Glutamatergic neuron (in vitro differentiated cells): ENCODE data around the gene RAPGEF2. TPM values are rescaled to one million over a fixed set of nuclear protein-coding genes. Genes with fewer than 3 reads are reported as not detected.
"Not testable (repeated sequence)": the region's sequence is repeated elsewhere in the genome, so short reads cannot be mapped to it uniquely, and the experiment has no call there.

Source experiments
- DNase-seq: peaks from one replicate; pipeline ENCODE4 v3.0.0; 2022
- H3K27ac Mint-ChIP-seq: one replicate; pipeline ENCODE4 v1.8.0; 2020; ENCODE audit warnings: mild to moderate bottlenecking, mixed read lengths, inconsistent platforms; ENCODE audit not compliant: unreplicated experiment
- H3K27me3 Mint-ChIP-seq: one replicate; pipeline ENCODE4 v1.8.0; 2020; ENCODE audit warnings: mild to moderate bottlenecking, moderate library complexity, mixed read lengths, inconsistent platforms; ENCODE audit not compliant: unreplicated experiment
- H3K36me3 Mint-ChIP-seq: one replicate; pipeline ENCODE4 v1.8.0; 2020; ENCODE audit warnings: mild to moderate bottlenecking, mixed read lengths, inconsistent platforms; ENCODE audit not compliant: unreplicated experiment
- H3K4me1 Mint-ChIP-seq: one replicate; pipeline ENCODE4 v1.8.0; 2020; ENCODE audit warnings: mild to moderate bottlenecking, low read depth, mixed read lengths, inconsistent platforms; ENCODE audit not compliant: unreplicated experiment
- H3K4me3 Mint-ChIP-seq: one replicate; pipeline ENCODE4 v1.8.0; 2020; ENCODE audit warnings: mild to moderate bottlenecking, mixed read lengths, inconsistent platforms; ENCODE audit not compliant: unreplicated experiment
- H3K9me3 Mint-ChIP-seq: one replicate; pipeline ENCODE4 v1.8.0; 2020; ENCODE audit warnings: mild to moderate bottlenecking, moderate library complexity, mixed read lengths, inconsistent platforms; ENCODE audit not compliant: unreplicated experiment
- total RNA-seq: library from RNA; stranded (reverse); fragmentation: NEBNext Ultra II Directional; extraction: Animal tissue kit (Norgen Biotek cat#: 25700); gene quantifications from one replicate; pipeline ENCODE4 v1.2.1, GENCODE V29; 2021; ENCODE audit not compliant: unreplicated experiment
- TF ChIP-seq, protein P1 (sequence below): fragments of 200-600 bp; sonication (generic); IDR thresholded peaks from one replicate; pipeline ENCODE4 v1.5.0; 2021; ENCODE audit not compliant: partially characterized antibody, unreplicated experiment

The RAPGEF2 gene
- total RNA-seq, 1 donor from 2014 or later = 58.4 TPM

- Mint-ChIP-seq H3K27ac (no peak overlapping the region), H3K36me3 (no peaks in the 10 kb centered on the region), H3K9me3 (no peaks in the 10 kb centered on the region), H3K4me3 (no peak overlapping the region), H3K4me1 (no peaks in the 10 kb centered on the region), H3K27me3 (no peaks in the 10 kb centered on the region)
- TF ChIP-seq, protein P1, sequence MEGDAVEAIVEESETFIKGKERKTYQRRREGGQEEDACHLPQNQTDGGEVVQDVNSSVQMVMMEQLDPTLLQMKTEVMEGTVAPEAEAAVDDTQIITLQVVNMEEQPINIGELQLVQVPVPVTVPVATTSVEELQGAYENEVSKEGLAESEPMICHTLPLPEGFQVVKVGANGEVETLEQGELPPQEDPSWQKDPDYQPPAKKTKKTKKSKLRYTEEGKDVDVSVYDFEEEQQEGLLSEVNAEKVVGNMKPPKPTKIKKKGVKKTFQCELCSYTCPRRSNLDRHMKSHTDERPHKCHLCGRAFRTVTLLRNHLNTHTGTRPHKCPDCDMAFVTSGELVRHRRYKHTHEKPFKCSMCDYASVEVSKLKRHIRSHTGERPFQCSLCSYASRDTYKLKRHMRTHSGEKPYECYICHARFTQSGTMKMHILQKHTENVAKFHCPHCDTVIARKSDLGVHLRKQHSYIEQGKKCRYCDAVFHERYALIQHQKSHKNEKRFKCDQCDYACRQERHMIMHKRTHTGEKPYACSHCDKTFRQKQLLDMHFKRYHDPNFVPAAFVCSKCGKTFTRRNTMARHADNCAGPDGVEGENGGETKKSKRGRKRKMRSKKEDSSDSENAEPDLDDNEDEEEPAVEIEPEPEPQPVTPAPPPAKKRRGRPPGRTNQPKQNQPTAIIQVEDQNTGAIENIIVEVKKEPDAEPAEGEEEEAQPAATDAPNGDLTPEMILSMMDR = no peak
- no peak for DNase-seq
These were observed 25.0 kb upstream of the RAPGEF2 start for GRCh38 chr4:159077702-159078495.

DNA sequence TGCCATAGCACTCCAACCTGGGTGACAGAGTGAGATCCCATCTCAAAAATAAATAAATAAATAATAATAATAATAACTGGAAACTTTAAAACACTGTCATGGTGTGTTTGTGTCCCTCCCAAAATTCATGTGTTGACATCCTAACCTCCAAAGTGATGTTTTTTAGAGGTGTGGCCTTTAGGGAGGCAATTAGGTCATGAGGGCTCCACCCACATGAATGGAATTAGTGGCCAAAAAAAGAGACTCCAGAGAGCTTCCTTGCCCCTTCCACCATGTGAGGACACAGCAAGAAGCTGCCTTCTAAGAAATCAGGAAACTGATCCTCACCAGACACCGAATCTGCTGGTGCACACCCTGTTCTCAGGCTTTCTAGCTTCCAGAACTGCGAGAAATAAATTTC is 23.8 kb upstream of the RAPGEF2 start:
- no peak overlapping the region for H3K27ac Mint-ChIP-seq
- no peaks in the 10 kb centered on the region for H3K9me3 Mint-ChIP-seq
- H3K4me1 Mint-ChIP-seq = no peaks in the 10 kb centered on the region
- no peaks in the 10 kb centered on the region for H3K27me3 Mint-ChIP-seq
- no peak for DNase-seq
- H3K36me3 Mint-ChIP-seq = no peaks in the 10 kb centered on the region
- TF ChIP-seq, protein P1 = no peak
- no peak overlapping the region for H3K4me3 Mint-ChIP-seq

DNA sequence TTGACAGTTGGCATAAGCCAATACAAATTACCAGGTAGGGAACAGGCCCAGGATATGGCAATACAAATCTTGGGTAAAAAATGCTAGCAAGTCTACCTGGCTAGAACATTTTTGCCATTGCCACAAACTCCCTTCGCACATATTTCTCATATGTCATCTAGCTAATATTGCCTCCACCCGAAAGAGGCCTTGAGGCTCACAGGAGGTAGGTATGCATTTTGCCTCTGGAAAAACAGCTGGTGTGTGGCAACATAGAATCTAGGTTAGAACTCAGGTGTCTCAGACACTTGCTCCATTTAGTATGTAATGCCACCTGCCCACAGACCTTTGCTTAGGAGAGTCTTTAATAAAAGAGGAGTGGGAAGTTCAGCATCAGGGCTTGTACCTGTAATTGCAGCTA is 16.3 kb upstream of the RAPGEF2 start:
- H3K27me3 Mint-ChIP-seq = no peaks in the 10 kb centered on the region
- no peaks in the 10 kb centered on the region for H3K4me1 Mint-ChIP-seq
- no peak overlapping the region for H3K27ac Mint-ChIP-seq
- no peak overlapping the region for H3K4me3 Mint-ChIP-seq
- TF ChIP-seq, protein P1 = no peak
- DNase-seq = no peak
- peaks cover 2% of the 10 kb centered on the region for H3K9me3 Mint-ChIP-seq
- H3K36me3 Mint-ChIP-seq = no peaks in the 10 kb centered on the region

- H3K4me1 Mint-ChIP-seq = no peaks in the 10 kb centered on the region
- H3K36me3 Mint-ChIP-seq = no peaks in the 10 kb centered on the region
- TF ChIP-seq, protein P1 = no peak
These were observed 12.6 kb upstream of the RAPGEF2 start for GRCh38 chr4:159090255-159090654.

GRCh38 chr4:159094156-159094555 is 8.7 kb upstream of the RAPGEF2 start:
- not testable (repeated sequence) for H3K27me3 Mint-ChIP-seq, H3K4me3 Mint-ChIP-seq, H3K4me1 Mint-ChIP-seq, H3K9me3 Mint-ChIP-seq, DNase-seq, H3K36me3 Mint-ChIP-seq, H3K27ac Mint-ChIP-seq

More at GRCh38 chr4:159090255-159090654, 12.6 kb upstream of the RAPGEF2 start:
- Mint-ChIP-seq H3K27ac (no peak overlapping the region), H3K9me3 (peaks cover 2% of the 10 kb centered on the region), H3K27me3 (peaks cover 2% of the 10 kb centered on the region), H3K4me3 (no peak overlapping the region)
- DNase-seq = no peak
